G401.6 (cell line): Measurements from ENCODE around the gene RBM34.

ENCODE experiments used
- FAIRE-seq: peaks from 2 replicates; lab custom pipeline; 2012; peaks lifted over from hg19 to GRCh38; lab: Jason Lieb, UNC

RBM34 gene

GRCh38 chr1:235152235-235152634 lies 8.8 kb downstream of the RBM34 start:
- FAIRE-seq: no peak

- no peak for FAIRE-seq
Measured at GRCh38 chr1:235151033-235151432, 10.0 kb downstream of the RBM34 start.

DNA sequence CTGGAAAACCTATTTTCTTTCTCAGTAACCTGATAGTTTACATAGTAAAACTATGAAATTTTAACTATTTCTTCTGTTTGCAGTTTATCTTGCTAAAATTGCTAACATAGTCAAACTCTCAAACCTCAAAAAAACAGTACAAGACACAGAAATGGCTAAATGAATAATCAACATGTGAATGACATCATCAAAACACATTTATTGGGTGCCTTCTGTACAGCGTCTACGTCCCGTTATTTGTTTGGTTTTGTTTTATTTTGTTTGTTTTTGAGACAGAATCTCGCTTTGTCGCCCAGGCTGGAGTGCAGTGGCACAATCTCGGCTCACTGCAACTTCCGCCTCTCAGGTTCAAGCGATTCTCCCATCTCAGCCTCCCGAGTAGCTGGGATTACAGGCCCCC lies 11.2 kb downstream of the RBM34 start:
- FAIRE-seq: no peak

- FAIRE-seq: no peak
Measured at GRCh38 chr1:235147269-235147668, 13.8 kb downstream of the RBM34 start.

DNA sequence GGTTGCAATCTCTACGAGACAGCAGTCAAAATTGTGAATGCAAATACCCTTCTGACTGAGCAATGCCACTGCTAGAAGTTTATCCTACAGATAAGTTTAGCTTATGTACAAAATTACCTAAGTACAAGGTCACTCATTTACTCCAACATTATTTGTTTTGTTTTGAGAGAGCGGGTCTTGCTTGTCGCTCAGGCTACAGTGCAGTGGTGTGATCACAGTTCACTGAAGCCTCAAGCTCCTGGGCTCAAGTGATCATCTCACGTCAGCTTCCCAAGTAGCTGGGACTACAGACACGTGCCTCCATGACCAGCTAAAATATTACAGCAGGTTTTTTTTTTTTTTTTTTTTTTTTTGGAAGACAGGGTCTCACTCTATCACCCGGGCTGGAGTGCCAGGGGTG lies 15.4 kb downstream of the RBM34 start:
- no peak for FAIRE-seq

GRCh38 chr1:235142991-235143390 lies 18.1 kb downstream of the RBM34 start:
- FAIRE-seq: no peak

DNA sequence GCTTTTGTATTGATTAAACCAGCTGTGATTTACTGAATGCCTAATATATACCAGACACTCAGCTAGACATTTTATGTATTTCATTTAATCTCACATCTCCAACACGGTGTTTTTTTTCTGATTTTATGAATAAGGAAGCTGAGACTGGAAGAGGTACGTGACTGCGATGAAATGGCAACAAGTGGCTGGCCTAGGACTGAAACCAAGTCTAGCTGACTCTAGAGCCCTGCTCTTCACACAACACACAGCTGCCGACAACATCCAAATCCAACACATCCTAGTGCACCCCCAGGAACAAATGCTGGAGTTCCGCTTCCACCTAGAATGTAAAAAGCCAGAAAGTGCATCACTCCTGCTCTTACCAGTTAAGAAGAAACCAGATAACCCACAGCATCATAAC lies 21.7 kb downstream of the RBM34 start:
- no peak for FAIRE-seq

- FAIRE-seq: no peak
Measured at GRCh38 chr1:235138821-235139220, 22.2 kb downstream of the RBM34 start.

- no peak for FAIRE-seq
Measured at GRCh38 chr1:235136111-235136510, 24.9 kb downstream of the RBM34 start.

- no peak for FAIRE-seq
Measured at GRCh38 chr1:235134171-235134570, 26.9 kb downstream of the RBM34 start.

DNA sequence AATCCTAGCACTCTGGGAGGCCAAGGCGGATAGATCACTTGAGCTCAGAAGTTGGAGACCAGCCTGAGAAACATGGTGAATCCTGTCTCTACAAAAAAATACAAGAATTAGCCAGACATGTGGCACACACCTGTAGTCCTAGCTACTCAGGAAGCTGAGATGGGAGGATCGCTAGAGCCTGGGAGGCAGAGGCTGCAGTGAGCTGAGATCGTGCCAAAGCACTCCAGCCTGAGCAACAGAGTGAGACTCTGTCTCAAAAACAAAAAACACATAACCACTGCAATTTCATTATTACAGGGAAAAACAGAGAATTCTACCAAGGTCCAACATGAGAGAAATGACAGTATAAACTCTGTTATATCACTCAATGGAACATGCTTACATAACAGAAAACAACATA lies 28.0 kb downstream of the RBM34 start:
- FAIRE-seq: no peak

GRCh38 chr1:235131961-235132360 lies 29.1 kb downstream of the RBM34 start:
- no peak for FAIRE-seq

DNA sequence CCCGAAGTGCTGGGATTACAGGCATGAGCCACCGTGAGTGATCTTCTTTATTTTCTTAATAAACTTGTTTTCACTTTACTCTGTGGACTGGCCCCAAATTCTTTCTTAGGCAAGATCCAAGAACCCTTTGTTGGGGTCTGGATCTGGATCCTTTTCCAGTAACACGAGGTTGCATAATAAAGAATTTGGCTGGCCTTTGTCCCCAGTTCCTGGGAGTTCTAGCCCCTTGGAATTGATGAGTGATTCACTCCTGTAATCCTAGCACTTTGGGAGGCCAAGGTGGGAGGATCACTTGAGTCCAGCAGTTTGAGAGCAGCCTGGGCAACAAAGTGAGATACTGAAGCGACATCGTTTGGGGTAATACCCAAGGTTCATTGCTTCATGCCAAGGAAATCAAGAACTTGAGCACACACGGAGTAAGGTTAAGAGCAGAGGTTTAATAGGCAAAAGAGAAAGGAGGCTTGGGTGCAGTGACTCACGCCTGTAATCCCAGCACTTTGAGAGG lies 30.2 kb downstream of the RBM34 start:
- FAIRE-seq: no peak

DNA sequence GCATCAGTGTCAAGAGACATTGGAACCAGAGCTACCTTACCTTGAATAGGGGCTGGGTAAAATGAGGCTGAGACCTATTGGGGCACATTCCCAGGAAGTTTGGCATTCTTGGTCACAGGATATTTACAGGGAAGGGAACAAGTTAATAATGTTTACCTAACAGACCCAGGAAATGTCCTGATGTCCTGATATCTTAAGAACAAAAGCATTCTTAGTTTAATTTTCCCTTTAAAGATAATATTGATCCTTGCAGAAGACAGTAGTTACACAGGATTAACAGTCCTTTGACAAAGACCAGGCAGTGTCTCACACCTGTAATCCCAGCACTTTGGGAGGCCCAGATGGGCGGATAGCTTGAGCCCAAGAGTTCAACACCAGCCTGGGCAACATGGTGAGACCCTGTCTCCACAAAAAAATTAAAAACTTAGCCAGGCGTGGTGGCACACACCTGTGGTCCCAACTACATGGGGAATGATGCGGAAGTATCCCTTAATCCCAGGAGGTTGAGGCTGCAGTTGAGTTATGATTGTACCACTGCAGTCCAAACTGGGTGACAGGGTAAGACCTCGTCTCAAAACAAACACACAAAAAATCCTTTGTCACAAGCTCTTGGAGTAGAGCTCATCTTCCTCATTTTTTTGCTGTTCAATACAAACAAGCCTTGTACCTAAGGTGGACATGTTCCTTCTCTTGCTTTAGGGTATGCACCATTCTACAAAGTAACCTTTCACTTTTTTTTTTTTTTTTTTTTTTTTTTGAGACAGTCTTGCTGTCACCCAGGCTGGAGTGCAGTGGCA lies 31.1 kb downstream of the RBM34 start:
- FAIRE-seq: no peak

GRCh38 chr1:235128456-235129328 lies 32.4 kb downstream of the RBM34 start, which contains the start of gene TOMM20:
Gene TOMM20, minus strand, starts transcription at chr1:235128837. Its CDS starts 122 bp downstream, at chr1:235128715.
- FAIRE-seq: peak; percentile 86

DNA sequence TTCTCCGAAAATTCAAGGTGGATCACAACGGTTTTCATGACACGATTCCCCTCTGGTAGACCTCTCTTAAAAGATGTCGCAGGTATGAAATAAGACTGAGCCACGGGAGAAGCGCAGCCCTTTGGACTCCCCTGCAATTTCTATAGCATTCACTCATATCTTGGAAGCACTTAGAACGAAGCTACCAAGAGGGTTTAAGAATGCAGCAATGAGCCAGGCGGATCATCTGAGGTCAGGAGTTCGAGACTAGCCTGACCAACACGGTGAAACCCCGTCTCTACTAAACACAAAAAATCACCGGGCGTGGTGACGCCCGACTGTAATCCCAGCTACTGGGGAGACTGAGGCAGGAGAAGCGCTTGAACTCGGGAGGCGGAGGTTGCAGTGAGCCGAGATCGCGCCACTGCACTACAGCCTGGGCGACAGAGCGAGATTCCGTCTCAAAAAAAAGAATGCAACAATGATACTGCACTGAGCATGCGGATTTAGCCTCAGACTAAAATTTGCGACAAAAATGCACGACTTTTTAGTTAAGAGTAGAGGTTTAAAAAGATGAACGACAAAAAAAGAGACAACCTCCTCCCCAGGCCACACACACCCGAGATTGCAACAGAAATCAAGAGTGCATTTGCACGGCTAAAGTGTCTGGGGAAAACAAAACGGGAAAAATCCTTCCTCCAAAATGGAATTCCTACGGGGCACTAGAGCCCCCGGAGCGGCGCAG lies 33.2 kb downstream of the RBM34 start:
- FAIRE-seq: no peak

GRCh38 chr1:235127203-235127602 lies 33.8 kb downstream of the RBM34 start:
- no peak for FAIRE-seq

DNA sequence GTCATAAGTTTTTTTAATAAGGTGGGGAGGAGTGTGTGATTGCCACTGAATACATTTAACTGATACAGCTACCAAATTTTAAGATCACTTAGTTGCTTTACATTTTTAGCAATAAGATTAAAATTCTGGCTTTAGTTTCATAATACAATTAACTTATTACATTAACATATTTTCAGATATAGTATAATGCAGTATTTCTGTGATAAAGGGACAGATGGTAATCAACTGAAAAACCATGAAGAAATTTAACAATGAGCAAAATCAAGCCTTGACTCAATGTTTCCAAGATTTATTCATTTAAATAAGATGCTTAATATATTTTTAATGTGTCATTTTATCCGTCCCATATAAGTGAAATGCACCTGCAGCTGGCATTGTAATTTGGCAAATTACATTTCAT lies 36.4 kb downstream of the RBM34 start:
- FAIRE-seq: no peak

DNA sequence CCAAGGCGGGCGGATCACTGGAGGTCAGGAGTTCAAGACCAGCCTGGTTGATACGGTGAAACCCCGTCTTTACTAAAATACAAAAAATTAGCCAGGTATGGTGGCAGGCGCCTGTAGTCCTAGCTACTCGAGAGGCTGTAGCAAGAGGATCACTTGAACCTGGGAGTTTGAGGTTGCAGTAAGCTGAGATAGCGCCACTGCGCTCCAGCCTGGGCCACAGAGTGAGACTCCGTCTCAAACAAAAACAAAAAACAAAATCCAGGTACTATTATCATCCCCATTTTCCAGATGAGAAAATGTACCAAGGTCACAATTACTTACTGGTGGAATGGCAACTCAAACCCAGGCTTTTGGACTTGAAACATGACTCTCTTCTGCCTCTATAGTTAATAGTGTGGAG lies 36.9 kb downstream of the RBM34 start:
- no peak for FAIRE-seq

DNA sequence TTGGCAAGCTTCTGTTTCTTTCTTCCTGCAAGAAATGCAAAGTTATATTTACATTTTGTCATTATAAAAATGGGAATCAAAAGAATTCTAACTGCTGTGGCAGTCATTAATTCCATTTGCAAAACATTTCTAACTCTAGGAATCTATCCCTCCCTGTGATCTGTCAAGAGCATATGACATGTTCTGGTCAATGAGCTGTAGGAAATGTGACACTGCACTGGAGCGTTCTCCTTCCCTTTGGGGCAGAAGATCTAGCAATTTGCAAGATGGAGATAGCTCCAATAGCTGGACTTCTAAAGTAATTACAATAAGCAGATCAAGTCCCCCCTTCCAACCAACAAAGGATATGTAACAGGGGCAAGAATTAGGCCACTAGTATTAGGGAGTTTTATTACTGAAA lies 38.7 kb downstream of the RBM34 start:
- no peak for FAIRE-seq

GRCh38 chr1:235113183-235113917 lies 47.7 kb downstream of the RBM34 start:
- no peak for FAIRE-seq
